GM18909 (cell line): ENCODE data around the gene TMEM40.
"Not testable (repeated sequence)": the region's sequence is repeated elsewhere in the genome, so short reads cannot be mapped to it uniquely, and the experiment has no call there.

Experiments
- ATAC-seq: cut with Tn5 transposase; IDR thresholded peaks from one replicate; pipeline ENCODE4 v1.9.1; 2021; ENCODE audit warnings: mild to moderate bottlenecking; ENCODE audit not compliant: unreplicated experiment, poor library complexity

The TMEM40 gene

DNA sequence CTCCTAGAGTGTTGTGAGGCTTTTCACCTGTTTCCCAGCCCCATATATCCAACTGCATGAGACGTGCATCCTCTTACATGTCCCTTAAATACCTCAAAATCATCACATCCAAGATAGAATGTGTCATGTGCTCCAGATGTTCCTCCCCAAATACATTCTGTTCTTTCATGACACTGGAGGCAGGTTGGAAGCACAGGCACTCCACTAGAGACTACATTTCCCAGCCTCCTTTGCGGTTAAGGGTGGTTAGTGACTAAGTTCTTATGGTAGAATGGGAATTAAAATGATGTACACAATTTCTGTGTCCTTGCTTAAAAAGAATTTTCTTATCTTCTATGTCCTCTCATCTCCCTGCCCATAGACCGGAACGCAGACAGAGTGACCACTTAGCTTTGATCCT is 34.3 kb downstream of the TMEM40 start:
- no peak for ATAC-seq

DNA sequence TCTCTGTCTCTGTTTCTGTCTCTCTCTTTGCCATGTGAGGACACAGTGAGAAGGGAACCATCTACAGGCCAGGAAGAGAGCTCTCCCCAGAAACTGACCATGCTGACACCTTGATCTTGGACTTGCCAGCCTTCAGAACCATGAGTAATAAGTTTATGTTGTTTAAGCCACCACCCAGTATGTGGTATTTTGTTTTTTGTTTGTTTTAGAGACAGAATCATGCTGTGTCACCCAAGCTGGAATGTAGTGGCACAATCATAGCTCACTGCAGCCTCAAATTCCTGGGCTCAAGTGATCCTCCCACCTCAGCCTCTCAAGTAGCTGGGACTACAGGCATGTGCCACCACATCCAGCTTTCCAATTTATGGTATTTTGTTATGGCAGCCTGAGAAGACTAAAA is 35.7 kb downstream of the TMEM40 start:
- ATAC-seq, result not testable (repeated sequence)

DNA sequence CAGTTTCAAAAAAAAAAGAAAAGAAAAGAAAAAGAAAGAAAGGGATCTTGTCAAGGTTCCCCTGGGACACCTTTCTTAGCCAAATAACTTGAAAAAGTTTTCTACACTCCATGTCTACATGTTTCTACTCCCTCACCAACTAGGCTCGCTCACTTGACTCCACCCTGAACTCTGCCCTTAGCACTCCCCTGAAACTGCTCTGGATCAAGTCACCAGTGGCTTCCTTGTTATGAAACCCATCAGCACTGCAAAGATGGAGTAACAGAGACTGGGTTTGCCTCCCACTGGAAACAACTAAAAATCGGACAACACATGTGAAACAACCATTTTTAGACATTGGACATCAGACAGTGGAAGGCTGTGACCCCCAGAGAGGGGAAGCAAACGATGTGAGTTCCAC is 36.8 kb downstream of the TMEM40 start:
- ATAC-seq, result no peak

DNA sequence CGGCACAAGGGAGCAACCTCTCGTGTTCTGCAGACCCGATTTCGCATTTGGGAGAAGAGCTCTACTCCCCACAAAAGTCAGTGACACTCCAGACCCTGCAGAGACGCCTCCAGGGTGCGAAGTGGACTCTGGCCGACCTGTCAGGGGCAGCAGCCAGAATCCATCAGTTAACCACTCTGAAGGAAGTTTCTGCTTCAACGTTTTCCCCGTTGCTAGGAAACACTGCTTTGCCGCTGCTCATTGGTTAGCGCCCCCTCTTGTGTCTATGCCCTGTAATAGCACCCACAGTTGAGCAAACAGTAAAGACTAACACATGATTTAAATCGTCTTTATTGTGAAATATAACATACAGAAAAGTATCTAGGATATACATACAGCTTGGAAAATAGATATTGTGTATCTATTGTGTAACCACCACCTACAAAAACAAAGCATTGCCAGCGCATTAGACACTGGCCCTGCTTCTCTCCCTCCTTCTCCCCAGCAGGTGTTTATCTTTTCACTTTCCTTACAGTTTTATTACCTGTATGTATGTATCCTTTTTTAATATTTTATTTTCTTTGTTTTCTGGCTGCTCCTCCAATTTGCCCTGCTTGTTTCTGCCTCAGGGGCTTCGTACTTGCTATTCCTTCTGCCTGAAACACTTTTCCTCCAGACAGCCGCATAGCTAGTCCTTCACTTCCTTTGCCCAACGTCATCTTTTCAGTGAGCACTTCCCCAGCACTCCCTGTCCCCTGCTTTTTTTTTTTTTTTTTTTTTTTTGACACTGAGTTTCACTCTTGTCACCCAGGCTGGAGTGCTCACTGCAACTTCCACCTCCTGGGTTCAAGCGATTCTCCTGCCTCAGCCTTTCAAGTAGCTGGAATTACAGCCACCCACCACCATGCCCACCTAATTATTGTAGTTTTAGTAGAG is 38.8 kb downstream of the TMEM40 start:
- ATAC-seq, result peak; percentile 78

DNA sequence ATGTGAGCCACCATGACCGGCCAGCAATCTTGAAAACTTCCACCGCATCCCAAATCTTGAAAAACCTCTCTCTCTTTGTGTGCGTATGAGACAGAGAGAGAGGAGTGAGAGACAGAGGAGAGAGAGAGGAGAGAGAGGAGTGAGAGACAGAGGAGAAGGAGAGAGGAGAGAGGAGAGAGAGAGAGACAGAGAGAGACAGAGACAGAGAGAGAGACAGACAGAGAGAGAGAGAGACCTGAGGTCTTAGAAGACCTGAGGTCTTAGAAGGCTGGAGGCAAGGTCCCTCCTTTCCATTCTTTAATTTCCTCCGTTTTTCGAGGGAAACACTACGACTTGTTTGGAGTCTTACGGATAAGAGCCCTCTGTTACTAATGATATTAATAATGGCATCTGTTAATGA is 39.5 kb downstream of the TMEM40 start:
- no peak for ATAC-seq

DNA sequence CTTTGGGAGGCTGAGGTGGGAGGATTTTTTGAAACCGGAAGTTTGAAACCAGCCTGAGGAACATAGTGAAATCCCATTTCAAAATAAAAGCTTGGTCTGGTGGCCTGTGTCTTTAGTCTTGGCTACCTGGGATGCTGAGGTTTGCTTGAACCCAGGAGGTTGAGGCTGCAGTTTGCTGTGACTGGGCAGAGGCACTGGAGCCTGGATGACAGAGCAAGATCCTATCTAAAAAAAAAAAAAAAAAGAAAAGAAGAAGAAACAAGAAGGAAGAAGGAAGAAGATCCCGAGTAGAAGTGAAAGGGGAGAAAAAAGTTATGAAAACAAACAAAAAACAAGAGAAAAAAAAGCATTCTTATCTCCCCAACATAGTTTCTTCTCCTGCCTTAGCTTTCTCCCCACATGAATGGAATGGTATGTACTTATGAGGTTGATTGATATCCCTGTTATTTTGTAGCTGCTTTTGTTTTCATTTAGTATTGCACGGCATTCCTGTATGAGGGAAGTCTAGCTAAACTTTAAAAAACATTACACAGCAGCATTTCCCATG is 42.4 kb downstream of the TMEM40 start:
- no peak for ATAC-seq

DNA sequence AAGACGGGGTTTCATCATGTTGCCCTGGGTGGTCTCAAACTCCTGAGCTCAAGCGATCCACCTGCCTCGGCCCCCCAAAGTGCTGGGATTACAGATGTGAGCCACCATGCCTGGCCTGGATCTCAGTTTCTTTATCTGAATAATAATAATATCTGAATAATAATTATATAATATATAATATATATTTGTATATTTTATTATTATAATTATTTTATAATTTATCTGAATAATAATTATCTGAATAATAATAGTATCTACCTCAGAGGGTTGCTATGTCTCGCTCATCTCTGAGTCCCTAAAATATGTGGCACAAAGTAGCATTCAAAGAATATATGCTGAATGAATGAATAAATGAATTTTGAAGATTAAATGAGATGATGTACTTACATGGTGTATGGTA is 44.8 kb downstream of the TMEM40 start:
- ATAC-seq, result no peak

DNA sequence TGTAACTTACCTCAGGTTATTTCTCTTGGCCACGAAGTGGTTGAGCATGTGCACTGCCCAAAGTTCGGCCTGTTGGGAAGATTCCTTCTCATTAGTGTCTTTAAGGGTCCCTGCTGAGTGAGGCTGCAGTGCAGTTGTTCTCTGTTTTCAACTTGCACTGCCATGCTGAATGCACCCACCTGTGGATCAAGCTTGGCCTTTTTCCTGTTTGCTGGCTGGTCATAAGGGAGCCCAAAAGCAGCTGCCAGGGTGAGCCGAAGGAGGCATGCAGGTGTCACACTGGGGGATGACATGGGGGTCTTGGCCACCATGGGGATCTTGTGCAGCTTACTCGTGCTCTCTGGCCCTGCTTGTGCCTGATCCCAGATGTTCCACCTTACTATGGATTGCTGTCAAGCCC is 49.0 kb downstream of the TMEM40 start:
- ATAC-seq, result no peak

DNA sequence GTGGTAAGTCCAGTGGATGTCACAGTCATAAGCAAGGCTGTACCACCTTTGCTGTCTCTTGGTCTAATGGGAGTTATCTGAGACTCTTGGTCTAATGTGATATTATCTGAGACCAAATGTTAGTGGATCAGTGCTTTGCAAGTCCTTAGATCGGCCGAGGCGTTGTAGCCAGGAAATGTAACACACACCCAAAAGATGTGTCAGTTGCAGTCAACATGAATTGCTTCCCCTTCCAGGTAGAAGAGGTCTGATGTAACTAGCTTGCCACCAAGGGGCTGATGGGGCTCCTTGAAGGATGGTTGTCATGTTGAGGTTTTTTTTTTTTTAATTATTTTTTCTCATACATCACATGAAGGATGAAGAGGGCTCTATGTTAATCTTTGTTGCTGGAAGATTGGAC is 49.7 kb downstream of the TMEM40 start:
- ATAC-seq, result no peak

DNA sequence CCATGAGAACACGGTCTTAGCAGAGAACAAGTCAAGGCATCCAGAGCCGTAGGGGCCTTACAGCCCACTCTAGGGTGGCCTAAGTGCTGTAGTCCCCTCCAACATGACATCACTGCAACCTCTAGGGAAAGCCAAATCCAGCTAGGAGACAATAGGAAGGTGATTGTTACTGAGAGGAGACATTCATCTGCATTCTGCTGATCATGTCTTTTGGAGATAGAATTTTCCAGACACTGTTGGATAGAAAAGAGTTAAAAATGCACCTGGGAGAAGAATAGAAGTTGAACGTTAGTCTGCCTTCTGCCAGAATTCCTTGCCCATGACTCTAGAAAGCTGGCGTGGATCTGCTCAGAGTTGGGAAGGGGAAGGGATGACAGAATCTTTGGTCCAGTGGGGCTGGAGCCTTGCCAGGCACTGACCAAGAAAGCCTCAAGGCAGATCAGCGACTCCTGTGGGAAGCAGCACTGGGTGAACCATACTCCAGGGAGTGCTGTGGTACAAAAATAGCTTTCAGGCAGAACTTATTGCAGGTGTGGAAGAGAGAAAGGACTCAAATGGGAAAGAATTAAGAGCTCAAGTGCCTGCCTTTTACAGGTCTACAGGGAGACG is 50.4 kb downstream of the TMEM40 start:
- ATAC-seq, result no peak

DNA sequence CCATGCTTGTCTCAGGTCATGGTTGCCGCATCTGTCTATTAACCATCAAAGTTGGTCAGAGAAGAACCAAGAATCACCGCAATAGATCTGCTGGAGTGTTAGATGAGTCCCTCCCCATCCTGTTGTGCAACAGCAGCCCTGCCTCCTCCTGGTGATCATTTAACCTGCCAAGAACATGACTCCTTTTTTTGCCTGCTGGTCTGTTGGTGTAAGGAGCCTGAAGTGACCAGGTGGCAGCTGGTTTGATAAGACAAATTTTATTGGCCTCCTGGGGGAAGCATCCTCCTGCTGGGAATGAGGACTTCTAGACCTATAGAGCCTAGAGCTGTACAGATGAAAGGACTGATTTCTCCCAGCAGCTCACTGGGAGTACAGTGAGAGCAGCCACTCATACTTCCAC is 51.6 kb downstream of the TMEM40 start:
- no peak for ATAC-seq

DNA sequence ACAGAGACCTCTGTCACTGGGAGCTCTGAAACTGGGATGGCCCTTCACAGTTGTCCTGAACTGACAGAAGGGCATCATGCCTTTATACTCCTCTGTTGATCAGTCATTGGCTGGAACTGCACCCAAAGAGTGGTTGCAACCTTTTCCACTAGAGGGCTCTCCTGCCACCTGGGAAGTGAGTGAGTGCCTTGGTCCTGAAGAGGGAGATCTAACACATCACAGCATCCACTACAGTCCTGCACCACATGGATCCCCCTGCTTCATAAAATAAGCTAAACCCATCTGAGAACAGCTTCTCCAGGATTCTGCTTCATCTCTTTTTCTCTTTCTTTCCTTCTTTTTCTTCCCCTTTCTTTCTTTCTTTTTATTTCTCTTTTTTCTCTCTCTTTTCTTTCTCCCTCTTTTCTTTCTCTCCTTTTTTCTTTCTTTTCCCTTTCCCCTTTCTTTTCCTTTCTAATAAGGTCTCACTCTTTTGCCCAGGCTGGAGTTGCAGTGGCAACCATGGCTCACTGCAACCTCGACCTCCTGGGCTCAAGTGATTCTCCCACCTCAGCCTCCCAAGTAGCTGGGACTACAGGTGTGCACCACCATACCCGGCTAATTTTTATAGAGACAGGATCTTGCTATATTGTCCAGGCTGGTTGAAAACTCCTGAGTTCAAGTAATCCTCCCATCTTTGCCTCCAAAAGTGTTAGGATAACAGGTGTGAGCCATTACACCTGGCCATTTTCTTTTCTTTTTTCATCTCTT is 52.4 kb downstream of the TMEM40 start:
- ATAC-seq, result peak; percentile 78

DNA sequence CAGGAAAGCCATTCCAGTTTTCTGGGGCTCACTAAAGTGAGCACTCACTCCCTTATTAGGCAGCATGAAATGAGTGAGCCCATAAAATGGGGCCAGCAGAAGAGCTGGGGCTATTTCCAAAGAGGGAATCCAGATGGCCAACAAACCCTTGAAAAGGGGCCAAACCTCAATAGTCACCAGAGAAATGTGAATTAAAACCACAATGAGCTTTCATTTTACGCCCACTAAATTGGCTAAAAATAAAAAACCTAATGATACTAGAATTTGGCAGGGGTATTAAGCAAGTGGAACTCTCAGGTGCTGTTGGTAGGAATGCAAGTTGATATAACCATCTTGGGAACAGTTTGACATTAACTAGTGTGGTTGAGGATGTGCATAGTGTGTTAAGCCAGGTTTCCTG is 53.1 kb downstream of the TMEM40 start:
- ATAC-seq, result no peak

DNA sequence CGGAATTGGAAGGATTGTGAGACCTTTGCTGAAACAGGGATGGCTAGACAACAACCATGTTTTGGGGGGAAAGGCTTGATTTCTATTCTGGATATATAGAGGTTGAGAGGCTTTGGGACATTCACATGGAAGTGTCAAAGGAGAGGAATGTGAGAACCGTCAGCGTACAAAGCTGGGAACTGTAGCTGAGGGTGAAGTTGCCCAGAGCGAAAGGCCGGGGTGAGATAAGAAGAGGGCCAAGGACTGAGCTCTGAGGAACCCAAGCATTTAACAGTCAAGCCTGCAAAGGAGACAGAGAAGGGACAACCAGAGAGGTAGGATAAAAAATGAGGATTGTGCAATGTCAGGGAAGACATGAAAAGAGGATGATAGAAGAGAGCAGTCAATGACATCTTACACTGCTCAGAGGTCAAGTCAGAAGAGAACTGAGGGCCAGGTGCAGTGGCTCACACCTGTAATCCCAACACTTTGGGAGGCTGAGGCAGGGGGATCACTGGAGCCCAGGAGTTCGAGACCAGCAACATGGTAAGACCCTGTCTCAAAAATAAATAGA is 53.6 kb downstream of the TMEM40 start:
- no peak for ATAC-seq

DNA sequence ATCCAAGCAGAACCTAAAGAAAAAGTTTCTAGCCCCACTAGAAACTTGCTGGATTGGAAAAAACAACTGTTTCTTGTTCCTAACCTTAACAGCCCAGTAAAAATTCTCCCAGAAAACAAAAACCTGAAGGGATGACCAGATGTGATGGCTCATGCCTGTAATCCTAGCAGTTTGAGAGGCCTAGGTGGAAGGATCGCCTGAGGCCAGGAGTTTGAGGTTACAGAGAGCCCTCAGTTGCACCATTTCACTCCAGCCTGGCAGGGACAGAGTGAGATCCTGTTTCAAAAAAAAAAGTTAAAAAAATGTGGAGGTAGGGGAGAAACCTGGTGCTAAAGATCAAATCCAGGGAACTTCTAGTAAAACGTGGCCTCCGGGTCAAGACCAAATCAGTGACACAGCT is 56.6 kb downstream of the TMEM40 start:
- no peak for ATAC-seq

DNA sequence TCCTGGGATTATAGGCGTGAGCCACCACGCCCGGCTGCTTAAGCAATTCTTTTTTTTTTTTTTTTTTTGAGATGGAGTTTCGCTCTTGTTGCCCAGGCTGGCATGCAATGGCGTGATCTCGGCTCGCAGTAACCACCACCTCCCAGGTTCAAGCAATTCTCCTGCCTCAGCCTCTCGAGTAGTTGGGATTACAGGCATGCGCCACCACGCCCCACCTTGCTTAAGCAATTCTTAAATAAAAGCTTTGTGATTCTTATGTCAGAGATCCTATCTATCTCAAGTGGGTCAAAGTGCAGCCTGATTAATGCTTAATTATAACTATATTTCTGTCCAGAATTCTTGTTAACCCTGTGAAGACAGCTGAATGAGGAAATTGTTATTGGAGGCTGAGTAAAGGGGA is 57.5 kb downstream of the TMEM40 start:
- ATAC-seq, result not testable (repeated sequence)

DNA sequence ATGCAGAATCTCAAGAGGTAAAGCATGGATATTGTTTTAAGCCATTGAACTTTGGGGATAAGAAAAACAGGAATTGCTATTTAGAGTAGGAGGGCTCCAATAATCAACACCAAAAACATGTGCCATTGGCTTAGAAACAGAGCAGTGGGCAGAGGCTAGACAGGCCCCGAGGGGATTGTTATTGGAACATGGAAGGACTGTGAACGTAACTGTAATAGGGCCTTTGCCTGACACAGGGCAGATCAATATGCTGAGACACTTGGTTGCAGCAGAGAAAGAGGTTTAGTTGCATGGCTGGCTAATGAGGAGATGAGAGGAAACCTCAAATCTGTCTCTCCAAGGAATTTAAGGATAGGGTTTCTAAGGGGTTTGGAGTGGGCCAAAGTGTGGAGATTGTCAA is 58.3 kb downstream of the TMEM40 start:
- no peak for ATAC-seq

DNA sequence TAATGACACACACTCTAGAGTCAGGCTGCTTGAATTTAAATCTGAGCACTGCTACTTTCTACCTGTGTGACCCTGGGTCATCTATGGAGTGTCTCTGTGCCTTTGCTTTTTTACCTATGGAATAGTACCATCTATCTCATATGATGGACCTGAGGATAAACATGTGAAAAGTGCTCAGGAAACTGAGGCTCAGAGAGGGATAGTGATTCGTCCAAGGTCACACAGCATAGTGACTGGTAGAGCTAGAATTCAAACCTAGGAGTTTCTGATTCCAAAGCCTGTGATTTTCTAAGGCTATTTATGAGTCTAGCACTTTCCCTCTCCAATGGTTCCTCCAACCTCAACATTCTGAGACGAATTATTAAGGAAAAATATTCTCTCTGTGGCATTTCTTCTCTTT is 63.1 kb downstream of the TMEM40 start:
- ATAC-seq, result no peak

DNA sequence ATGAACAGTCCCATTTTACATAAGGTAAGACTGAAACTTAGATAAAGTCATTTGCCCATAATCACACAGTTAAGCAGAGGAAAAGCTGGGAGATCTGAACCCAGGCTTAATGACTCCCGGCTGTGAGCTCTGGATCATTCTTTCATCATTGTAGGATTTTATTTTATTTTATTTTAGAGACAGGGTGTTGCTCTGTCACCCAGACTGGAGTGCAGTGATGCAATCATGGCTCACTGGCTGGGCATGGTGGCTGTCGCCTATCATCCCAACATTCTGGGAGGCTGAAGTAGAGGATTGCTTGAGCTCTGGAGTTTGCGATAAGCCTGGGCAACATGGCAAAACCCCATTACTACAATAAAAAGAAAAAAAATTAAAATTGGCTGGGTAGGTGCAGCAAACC is 63.9 kb downstream of the TMEM40 start:
- no peak for ATAC-seq

DNA sequence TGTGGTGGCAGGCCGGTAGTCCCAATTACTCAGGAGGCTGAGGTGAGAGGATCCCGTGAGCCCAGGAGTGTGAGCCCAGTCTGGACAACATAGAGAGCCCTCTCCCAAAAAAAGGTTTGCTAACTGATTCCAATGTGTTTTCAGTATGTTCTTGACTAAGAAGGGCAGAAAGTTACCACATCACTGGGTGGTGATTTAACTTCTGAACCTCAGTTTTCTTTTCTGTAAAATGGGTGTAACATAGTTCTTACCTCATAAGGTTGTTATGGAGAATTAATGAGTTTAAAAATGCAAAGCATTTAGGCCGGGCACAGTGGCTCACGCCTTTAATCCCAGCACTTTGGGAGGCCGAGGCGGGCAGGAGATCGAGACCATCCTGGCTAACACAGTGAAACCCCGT is 66.6 kb downstream of the TMEM40 start:
- ATAC-seq, result no peak
